ENCODE data around the gene UNC80. TPM values are rescaled to one million over a fixed set of nuclear protein-coding genes. Genes with fewer than 3 reads are reported as not detected.

UNC80 gene
- total RNA-seq, 1 experiment from 2014 or later, result 1.8 TPM

DNA sequence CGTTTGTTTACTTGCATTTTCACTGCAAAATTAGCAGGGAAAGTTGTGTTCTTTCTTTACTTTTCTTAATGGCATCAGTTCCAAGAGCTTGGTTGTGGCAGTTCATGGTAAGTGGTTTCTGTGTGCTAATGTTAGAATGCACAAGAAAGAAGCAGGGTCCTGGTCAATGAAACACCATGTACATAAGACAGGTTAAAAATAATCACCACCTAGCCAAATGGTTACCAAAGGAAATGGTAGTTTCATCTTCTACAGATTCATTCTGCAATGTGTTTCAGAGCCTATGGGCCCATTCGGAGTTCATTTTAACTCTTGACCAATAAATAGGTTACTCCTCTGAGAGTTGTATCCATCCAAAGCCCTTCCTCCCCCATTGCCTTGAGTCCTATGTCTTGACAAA, 212.7 kb downstream of the UNC80 start:
- H3K27me3 ChIP-seq (replicated peaks; ENCODE audit: insufficient read depth, low read depth, low read length, poor library complexity), result no peaks in the 10 kb centered on the region
- no peaks in the 10 kb centered on the region for H3K36me3 ChIP-seq (ENCODE audit: insufficient read depth, low read length, poor library complexity, severe bottlenecking)
- no peaks in the 10 kb centered on the region for H3K4me1 ChIP-seq (ENCODE audit: insufficient read depth, low read length, poor library complexity, severe bottlenecking)
- ChIA-PET CTCF (no interaction called here), POLR2A (ENCODE audit: low non-redundant PET) (no interaction called here)
- no TSS peak for BruUV-seq (replicated peaks)
- H3K9me3 ChIP-seq (ENCODE audit: low read depth, low read length, poor library complexity, severe bottlenecking), result no peaks in the 10 kb centered on the region
- no peak overlapping the region for H3K27ac ChIP-seq (ENCODE audit: low read depth, low read length, poor library complexity, severe bottlenecking)
- H3K4me3 ChIP-seq (ENCODE audit: low read depth, low read length, poor library complexity, severe bottlenecking), result no peak overlapping the region
- TF ChIP-seq EZH2 (IDR thresholded peaks at IDR 0.05; ENCODE audit: borderline replicate concordance, low read depth, low read length, poor library complexity, severe bottlenecking), result no peak
- TF ChIP-seq, protein P1, sequence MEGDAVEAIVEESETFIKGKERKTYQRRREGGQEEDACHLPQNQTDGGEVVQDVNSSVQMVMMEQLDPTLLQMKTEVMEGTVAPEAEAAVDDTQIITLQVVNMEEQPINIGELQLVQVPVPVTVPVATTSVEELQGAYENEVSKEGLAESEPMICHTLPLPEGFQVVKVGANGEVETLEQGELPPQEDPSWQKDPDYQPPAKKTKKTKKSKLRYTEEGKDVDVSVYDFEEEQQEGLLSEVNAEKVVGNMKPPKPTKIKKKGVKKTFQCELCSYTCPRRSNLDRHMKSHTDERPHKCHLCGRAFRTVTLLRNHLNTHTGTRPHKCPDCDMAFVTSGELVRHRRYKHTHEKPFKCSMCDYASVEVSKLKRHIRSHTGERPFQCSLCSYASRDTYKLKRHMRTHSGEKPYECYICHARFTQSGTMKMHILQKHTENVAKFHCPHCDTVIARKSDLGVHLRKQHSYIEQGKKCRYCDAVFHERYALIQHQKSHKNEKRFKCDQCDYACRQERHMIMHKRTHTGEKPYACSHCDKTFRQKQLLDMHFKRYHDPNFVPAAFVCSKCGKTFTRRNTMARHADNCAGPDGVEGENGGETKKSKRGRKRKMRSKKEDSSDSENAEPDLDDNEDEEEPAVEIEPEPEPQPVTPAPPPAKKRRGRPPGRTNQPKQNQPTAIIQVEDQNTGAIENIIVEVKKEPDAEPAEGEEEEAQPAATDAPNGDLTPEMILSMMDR (conservative IDR thresholded peaks at IDR 0.05; ENCODE audit: low read depth, low read length), result no peak
- intact Hi-C loops (cut with micrococcal nuclease; ENCODE audit: unreplicated experiment), result no loop called here
- no peak for DNase-seq (ENCODE audit: low spot score)

DNA sequence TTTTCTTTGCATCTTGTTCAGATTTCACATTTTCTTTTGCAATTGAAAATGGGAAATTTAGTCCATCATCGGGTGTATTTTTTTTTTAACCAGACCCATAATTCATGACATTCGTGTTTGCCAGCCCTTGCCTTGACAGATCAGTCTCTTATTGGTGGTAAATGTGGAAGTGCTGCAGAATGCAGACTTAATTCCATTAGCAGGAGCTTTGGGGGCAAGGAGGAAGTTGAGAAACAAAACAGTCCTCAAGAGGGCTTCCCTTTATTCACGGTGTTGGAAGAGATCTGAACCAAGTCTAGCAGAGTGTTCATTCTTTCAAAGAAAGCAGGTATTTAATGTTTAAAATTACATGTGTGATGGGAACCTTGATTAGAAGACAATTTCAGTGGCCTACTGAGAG, 214.2 kb downstream of the UNC80 start:
- no peak for TF ChIP-seq EZH2 (IDR thresholded peaks at IDR 0.05; ENCODE audit: borderline replicate concordance, low read depth, low read length, poor library complexity, severe bottlenecking)
- TF ChIP-seq, protein P1 (conservative IDR thresholded peaks at IDR 0.05; ENCODE audit: low read depth, low read length), result no peak
- no peak overlapping the region for H3K27ac ChIP-seq (ENCODE audit: low read depth, low read length, poor library complexity, severe bottlenecking)
- intact Hi-C loops (cut with micrococcal nuclease; ENCODE audit: unreplicated experiment), result no loop called here
- no peaks in the 10 kb centered on the region for H3K4me1 ChIP-seq (ENCODE audit: insufficient read depth, low read length, poor library complexity, severe bottlenecking)
- H3K27me3 ChIP-seq (replicated peaks; ENCODE audit: insufficient read depth, low read depth, low read length, poor library complexity), result no peaks in the 10 kb centered on the region
- no peak overlapping the region for H3K4me3 ChIP-seq (ENCODE audit: low read depth, low read length, poor library complexity, severe bottlenecking)
- POLR2A ChIA-PET (ENCODE audit: low non-redundant PET), result no interaction called here
- no peaks in the 10 kb centered on the region for H3K9me3 ChIP-seq (ENCODE audit: low read depth, low read length, poor library complexity, severe bottlenecking)
- DNase-seq (ENCODE audit: low spot score), result no peak
- H3K36me3 ChIP-seq (ENCODE audit: insufficient read depth, low read length, poor library complexity, severe bottlenecking), result no peaks in the 10 kb centered on the region
- BruUV-seq (replicated peaks), result no TSS peak
- CTCF ChIA-PET, result no interaction called here

DNA sequence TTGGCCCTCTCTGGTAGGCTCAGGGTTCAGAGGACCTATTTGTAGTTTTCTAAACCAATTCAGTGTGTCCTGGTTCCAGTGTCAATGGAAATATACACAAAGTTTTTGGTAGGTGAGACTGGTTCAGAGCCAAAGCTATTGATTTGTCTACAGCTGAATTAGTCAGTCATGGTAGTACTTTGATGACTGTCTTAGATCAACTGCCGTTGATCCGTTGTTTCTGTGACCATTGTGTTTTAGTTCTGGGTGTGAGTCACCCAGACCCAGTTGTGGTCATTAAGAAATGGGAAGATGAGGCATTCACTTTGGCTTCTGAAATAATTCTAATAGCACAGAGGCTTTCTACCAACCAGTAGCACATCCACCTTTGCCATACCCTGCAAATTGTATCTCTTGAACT, 214.8 kb downstream of the UNC80 start:
- no peak for DNase-seq (ENCODE audit: low spot score)
- intact Hi-C loops (cut with micrococcal nuclease; ENCODE audit: unreplicated experiment), result no loop called here
- no peak for TF ChIP-seq EZH2 (IDR thresholded peaks at IDR 0.05; ENCODE audit: borderline replicate concordance, low read depth, low read length, poor library complexity, severe bottlenecking)
- TF ChIP-seq, protein P1 (conservative IDR thresholded peaks at IDR 0.05; ENCODE audit: low read depth, low read length), result no peak
- H3K9me3 ChIP-seq (ENCODE audit: low read depth, low read length, poor library complexity, severe bottlenecking), result no peaks in the 10 kb centered on the region
- no peak overlapping the region for H3K27ac ChIP-seq (ENCODE audit: low read depth, low read length, poor library complexity, severe bottlenecking)
- no peaks in the 10 kb centered on the region for H3K36me3 ChIP-seq (ENCODE audit: insufficient read depth, low read length, poor library complexity, severe bottlenecking)
- H3K4me1 ChIP-seq (ENCODE audit: insufficient read depth, low read length, poor library complexity, severe bottlenecking), result no peaks in the 10 kb centered on the region
- ChIA-PET POLR2A (ENCODE audit: low non-redundant PET) (no interaction called here), CTCF (no interaction called here)
- H3K4me3 ChIP-seq (ENCODE audit: low read depth, low read length, poor library complexity, severe bottlenecking), result no peak overlapping the region
- no peaks in the 10 kb centered on the region for H3K27me3 ChIP-seq (replicated peaks; ENCODE audit: insufficient read depth, low read depth, low read length, poor library complexity)
- BruUV-seq (replicated peaks), result no TSS peak
